ENCODE measurements around the gene GRK5.
A peak's percentile ranks its signal among the peaks of the same experiment; 100 is the strongest.

Gene GRK5

DNA sequence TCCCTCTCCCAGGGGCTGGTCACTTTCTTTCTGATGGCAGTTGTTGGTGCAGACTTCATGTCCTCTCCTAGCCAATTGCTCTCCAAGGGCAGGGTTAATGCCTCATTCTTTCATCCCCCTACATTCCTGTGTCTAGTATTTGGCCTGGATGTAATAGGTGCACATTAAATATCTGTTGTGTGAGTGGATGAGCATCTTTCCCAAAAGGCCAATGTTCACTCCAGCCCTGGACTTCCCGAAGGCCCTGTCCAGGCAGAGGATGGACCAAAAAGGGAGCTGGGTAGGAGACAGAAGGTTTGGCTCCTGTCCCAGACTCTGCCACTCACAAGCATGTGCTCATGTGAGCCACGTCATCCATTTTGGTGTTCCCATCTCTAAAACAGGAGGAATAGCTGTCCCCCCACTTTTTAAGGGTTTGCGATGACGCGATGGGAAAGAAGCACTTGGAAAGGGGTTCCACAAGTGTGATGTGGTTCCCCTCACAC lies 287.7 kb downstream of the GRK5 start:
- DNase-seq: no peak

DNA sequence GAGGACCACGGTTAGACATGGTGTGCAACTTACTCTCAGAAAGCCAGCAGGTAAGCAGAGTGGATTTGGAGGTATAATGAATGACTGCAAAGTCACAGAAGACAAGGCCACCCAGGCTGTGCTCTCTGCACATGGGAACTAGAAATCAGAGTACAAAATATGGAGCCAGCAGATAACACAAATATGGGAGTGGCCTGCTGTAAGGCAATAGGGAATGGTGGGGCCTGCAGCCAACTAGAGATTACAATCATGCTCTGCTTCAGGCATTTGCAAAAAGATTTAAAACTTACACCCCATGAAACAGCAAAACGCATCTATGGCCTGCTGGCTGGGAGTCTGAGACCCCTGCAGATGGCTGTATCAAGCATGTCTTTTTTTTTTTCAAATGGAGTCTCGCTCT lies 288.2 kb downstream of the GRK5 start:
- no peak for DNase-seq

DNA sequence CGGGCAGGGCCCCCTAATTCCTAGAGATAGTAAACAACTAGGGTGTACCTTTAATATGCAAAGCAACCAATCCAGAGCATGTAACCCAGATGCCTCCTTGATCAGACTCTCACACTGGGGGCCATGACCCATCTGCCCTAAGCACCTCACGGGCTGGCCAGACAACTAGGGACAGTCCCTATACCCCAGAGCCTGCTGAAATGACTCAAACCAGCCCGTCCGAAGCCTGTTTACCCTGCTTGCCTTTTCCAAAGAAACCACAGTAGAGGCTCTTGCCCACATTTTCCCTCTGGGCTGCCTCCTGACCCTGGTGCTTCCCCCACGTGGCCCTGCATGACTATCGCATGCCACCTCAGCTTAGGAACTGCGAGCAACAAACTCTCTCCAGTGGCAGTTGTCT lies 288.9 kb downstream of the GRK5 start:
- no peak for DNase-seq

DNA sequence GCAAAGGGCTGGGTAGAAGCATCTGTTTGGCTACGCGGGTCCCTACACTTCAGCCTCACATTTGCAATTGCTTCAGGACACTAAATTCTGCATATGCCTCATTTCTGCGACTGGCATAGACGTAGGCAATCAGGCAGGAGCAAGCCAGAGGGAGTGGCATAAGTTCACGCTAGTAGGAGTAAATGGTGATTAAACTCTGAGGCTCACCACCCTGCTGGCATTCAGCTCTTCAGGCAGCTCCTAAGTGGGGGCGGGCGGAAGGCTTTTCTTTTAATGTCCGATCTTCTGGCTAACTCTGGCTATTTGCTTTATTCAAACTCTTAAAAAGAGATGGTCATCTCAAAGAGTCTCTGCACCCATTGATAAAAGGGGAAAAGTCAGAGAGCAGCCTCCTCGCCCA lies 289.9 kb downstream of the GRK5 start:
- no peak for DNase-seq

DNA sequence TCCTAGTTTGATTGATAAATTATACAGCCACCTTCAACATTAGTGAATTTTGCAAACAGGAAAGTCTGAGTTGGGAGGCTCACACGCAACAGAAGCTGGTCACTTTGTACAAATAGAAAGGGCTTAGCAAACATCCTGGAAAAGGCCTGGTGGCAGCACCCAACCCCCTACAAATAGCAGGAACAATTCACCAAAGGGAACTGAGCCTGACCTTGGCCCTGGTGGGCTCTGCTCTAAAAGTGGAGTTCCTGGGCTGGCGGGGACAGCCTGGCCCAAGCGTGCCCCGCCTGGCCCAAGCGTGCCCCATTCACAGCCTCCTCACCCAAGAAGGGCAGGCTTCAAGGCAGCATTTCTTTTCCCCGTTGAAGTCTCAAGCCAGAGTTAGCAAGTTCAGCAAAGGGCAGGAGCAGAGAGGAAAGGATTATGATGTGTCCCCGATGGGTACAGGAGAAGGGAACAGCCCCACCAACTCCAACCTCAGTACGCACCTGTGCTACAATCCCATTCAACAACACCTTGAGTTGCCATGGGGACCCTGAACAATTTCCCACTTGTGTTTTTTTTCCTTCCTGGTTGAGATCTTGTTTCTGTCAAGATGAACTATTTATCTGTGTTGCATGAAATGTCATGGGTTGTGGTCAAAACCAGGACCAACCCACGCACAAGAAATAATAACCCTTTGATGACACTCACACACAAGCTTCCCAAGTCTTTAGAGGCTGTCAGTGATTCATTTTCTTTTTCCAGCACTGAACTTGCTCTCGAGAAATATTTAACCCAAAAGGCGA lies 291.7 kb downstream of the GRK5 start:
- DNase-seq: no peak

DNA sequence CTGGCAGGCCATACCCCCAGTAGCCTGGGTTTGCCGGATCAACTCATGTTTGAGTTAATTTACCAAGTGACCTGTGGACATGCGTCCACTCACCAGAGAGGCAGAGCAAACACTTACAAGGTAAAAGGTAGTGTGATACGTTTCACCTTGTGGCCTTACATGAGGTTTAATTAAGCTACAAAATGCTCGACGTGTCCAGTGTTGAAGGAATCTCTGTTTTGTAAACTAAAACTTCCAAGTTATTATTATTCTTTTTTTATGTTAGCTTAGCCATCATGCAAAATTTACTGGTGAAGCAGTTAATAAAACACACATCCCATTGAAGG lies 292.3 kb downstream of the GRK5 start:
- no peak for DNase-seq

DNA sequence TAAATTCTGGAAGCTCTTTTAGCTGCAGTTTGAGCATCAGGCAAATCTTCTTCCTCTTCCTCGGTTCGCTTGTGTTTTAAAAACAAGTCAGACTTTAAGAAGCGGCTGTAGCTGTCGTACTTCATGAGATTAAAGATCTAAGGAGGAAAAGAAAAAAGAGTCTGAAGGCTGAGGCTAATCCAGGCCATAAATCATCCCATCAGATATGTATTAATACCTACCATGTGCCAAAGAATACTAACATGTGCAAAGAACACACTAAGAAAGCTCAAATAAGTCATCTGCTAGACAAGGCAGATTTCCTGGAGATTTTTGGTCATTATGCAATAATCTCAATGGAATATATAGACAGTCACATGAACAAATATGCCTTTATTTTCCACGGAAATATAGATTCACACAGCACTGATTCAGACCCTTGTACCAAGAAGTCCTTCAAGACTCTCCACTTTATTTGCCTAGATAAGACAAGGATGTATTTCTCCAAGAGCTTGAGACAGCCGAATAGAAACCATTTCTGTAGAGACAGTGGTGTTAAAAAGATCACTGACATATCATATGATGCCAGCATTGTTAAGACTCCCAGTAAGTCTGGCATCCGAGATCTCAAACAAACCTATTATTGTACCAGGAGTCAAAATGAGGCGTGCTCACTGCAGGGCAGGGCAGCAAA lies 292.9 kb downstream of the GRK5 start:
- no peak for DNase-seq

DNA sequence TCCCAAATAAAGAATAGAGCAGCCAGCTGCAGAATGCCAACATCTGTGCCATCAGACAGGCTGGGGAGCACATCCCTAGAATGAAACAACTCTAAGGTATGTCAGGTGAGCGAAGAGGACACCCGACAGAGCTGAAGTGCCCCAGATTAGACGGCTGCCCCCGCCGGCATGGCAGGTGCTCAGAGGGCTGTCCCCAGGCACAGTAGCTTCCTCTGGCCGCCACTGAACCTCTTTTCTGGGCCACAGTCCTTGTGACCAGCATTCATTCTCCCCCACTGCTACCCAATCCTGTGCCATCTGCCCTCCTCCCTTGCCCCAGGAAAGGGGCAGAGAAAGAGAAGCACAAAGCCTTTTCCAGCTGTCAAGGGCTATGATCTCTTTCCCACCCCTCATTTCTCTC lies 293.4 kb downstream of the GRK5 start:
- no peak for DNase-seq

DNA sequence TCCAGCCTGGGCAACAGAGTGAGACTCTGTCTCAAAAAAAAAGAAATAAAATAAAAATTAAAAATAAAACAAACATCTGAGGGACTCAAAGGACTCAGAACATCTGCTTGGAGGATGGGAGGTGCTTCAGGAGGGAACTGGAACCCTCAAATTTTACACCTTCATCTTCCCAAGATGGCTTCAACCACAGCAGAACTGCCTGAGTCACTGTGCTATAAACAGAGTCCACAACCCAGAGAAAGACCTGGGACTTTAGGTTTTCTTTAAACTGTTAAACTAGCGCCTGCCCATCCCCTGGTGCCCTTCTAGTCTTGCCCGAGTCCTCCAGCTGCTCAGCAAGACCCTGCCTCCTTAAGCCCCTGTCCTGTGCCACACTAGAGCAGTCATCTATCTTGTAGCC lies 294.3 kb downstream of the GRK5 start:
- no peak for DNase-seq

DNA sequence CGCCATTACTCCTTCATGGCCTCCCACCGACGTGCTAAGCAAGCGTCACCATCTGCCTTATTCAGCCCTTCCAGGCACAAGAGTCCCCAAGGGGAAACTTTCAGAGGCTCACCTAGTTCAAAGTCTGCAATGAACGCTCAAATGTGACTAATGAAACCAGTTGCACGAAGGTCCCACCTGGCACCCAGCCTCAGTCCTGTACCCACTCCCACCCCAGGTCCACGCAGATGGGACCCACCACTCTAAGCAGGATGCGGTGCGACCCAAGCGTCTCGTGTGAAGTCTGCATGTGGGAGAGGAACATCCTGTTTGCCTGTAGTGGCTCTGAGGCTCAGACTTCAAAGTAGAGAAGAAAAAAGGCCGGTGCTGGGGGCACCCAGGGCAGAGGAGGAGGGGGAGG lies 294.8 kb downstream of the GRK5 start:
- DNase-seq: peak; percentile 54

DNA sequence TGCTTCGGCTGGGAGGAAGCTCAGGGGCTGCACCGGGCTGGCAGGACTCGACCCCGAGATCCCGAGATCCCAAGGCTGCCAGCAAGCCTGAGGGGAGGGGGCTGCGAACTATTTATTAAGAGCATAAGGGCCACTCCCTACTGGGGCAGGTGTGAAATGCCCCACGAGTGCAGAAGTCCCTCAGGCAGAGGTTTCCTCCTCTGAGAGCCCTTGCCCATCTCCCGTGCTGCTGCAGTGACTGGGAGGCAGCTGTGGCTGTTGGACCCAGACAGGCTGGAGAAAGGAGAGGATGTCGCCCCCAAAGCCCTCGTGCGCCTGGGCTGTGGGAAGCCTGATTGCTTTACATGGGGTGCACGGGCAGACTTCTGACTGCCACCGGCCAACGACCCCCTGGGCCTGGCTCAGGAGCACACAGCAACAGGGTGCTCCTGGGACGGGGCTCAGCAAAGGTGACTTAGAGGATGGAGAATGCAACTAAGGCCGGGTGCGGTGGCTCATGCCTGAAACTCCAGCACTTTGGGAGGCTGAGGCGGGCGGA lies 295.3 kb downstream of the GRK5 start:
- no peak for DNase-seq

DNA sequence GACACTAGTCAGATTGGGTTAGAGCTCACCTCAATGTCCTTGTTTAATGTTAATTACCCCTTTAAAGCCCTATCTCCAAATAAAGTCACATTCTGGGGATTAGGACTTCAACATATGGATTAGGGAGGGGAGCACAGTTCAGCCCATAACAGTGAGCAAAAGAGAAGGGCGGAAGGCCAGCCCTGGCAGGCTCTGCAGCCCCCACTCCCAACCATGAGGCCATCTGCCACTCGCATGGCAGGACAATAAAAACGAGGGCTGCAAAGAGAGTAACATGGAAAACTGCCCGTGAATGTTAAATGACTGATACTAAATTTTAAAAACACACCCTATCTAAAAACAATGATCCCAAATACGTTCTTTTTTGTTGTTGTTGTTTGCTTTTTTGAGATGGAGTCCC lies 296.4 kb downstream of the GRK5 start:
- no peak for DNase-seq

DNA sequence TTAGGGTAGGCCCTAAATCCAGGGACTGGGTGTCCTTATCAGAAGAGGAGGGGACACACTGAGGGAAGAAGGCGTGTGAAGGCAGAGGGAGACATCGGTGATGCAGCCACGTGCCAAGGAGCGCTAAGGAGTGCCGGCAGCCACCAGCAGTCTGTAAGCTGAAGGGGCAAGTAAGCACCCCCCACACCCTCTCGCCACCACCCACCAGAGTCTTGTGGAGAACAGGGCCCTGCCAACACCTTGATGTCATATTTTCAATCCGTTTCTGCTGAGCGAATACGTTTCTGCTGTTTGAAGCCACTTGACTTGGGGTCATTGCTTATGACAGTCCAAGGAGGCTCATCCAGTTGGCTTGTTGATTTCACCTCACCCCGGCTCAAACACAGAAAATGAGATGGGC lies 297.3 kb downstream of the GRK5 start:
- no peak for DNase-seq

DNA sequence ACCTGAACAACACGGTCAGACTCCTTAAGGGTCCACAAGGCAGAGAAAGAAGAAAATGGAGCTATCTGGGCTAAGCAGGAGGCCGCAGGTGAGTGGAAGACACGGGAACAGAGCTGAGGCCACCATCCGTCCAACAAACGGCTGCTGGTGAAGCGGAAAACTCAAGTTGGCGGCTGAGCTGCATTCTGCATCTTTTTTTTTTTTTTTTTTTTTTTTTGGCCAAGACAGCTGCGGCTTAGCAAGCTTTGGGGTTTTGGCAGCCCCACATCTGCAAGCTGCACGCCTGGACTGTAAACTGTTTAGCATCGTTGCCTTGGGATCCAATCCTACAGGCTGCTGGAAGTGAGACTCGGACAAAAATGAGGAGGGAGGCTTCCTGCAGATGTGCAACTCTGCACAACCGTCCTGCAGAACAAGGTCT lies 297.8 kb downstream of the GRK5 start:
- DNase-seq: no peak
